Activated CD4-positive, alpha-beta T cell treated with anti-CD3 and anti-CD28 coated beads, Interleukin-2, amount 50 U/mL, for 16 hours (primary cell): Measurements from ENCODE around the gene HOXD11.

Source experiments
- DNase-seq: peaks from one replicate; pipeline ENCODE4 v3.0.0-alpha.2; 2020

Gene HOXD11

GRCh38 chr2:176151442-176152287 is 44.6 kb downstream of the HOXD11 start, which contains the start of gene HOXD4:
TSS of gene HOXD4 (plus strand) at chr2:176151550. CDS start at chr2:176151634, 84 bp downstream.
- DNase-seq, result no peak

GRCh38 chr2:176152350-176153181 is 45.5 kb downstream of the HOXD11 start:
- DNase-seq, result no peak

GRCh38 chr2:176154576-176155252 is 47.6 kb downstream of the HOXD11 start:
- DNase-seq, result no peak

- DNase-seq, result no peak
Observed at GRCh38 chr2:176155356-176156044, 48.4 kb downstream of the HOXD11 start.

GRCh38 chr2:176156301-176156806 is 49.3 kb downstream of the HOXD11 start:
- DNase-seq, result no peak

- no peak for DNase-seq
Observed at GRCh38 chr2:176156807-176157498, 49.9 kb downstream of the HOXD11 start, which contains the start of gene HOXD3. TSS of gene HOXD3 (plus strand) at chr2:176157307. CDS start at chr2:176169115, 11,808 bp downstream.

- DNase-seq, result no peak
Observed at GRCh38 chr2:176157499-176158185, 50.6 kb downstream of the HOXD11 start.

- no peak for DNase-seq
Observed at GRCh38 chr2:176158186-176158591, 51.1 kb downstream of the HOXD11 start.

- no peak for DNase-seq
Observed at GRCh38 chr2:176158855-176159662, 52.0 kb downstream of the HOXD11 start.
